Adrenal gland (tissue), 12 donors: Measurements from ENCODE around the gene SCFD2. TPM values are rescaled to one million over a fixed set of nuclear protein-coding genes. Genes with fewer than 3 reads are reported as not detected.
A peak's percentile ranks its signal among the peaks of the same experiment; 100 is the strongest.

Experiments used
- DNase-seq, 7 donors: peaks; one replicate each; pipeline ENCODE4 v3.0.0-alpha.2; 2019 to 2020
- H3K27ac ChIP-seq, 5 donors: fragments of 200-600 bp; sonication (generic) in 4 of 5; 1 replicate in 3 of 5; 2 replicates in 2 of 5; pipeline versions ENCODE4 v1.5.1 to v1.8.0; 2016 to 2020; ENCODE audit warnings: mild to moderate bottlenecking in 1 of 5
- H3K27me3 ChIP-seq: fragments of 200-600 bp; 2 replicates; pipeline ENCODE4 v1.8.0; 2021
- H3K36me3 ChIP-seq, 2 donors: fragments of 200-600 bp; replicated peaks in 1 of 2; 1 replicate in 1 of 2; 2 replicates in 1 of 2; pipeline versions ENCODE4 v1.5.1 to v1.8.0; 2018 to 2022
- H3K4me1 ChIP-seq, 2 donors: fragments of 200-600 bp; replicated peaks in 1 of 2; 1 replicate in 1 of 2; 2 replicates in 1 of 2; pipeline versions ENCODE4 v1.5.1 to v1.8.0; 2018 to 2021
- H3K4me3 ChIP-seq, 4 donors: fragments of 200-600 bp; sonication (generic) in 3 of 4; one replicate each; pipeline ENCODE4 v1.5.1; 2016 to 2018
- H3K9me3 ChIP-seq, 3 donors: fragments of 200-600 bp; sonication (generic) in 1 of 3; replicated peaks in 1 of 3; 1 replicate in 2 of 3; 2 replicates in 1 of 3; pipeline versions ENCODE4 v1.5.1 to v1.8.0; 2016 to 2021
- CTCF ChIP-seq, 6 experiments: fragments of 450-650 bp in 4 of 6; fragments of 200-600 bp in 2 of 6; sonication (generic) in 1 of 6; IDR thresholded peaks; 1 replicate in 5 of 6; 2 replicates in 1 of 6; pipeline versions ENCODE4 v1.5.1 to v1.8.0; 2016 to 2021; ENCODE audit warnings: antibody characterized with exemption in 6 of 6, mild to moderate bottlenecking in 2 of 6, moderate library complexity in 1 of 6
- POLR2A ChIP-seq, 2 donors: fragments of 450-650 bp; IDR thresholded peaks; one replicate each; pipeline ENCODE4 v1.6.1; 2017; ENCODE audit warnings: antibody characterized with exemption in 2 of 2, mild to moderate bottlenecking in 2 of 2, moderate library complexity in 1 of 2
- WGBS, 4 donors: extraction: QIAGEN DNeasy Blood & Tissue Kit in 2 of 4; methylation state at CpG; one replicate each; pipeline versions ENCODE4 v1.1.5 to v1.1.7; 2013 to 2017; 5-methylcytosine and 5-hydroxymethylcytosine counted together
- intact Hi-C, 2 donors: fragments of 100-400 bp; cut with DNase I; formaldehyde crosslinking; loops; one replicate each; pipeline versions ENCODE4 v1.14.1 to v1.15.0; 2022 to 2023
- polyA plus RNA-seq, 3 donors: library from polyadenylated mRNA; stranded (reverse); fragments of 200-250 nt in 2 of 3; fragments of 350-450 nt in 1 of 3; fragmentation: Illumina TruSeq in 1 of 3; extraction: RNeasy Lipid Tissue Mini Kit (QIAGEN cat#74804) in 1 of 3; gene quantifications; one replicate each; pipeline ENCODE4 v1.2.3, GENCODE V29; 2013 to 2014
- total RNA-seq, 9 donors: library from RNA; depleted of rRNA in 4 of 9; stranded (reverse); fragments of >200 nt in 4 of 9; fragments of 120-200 nt in 1 of 9; fragmentation: NEBNext Ultra II Directional in 1 of 9; extraction: Animal tissue kit (Norgen Biotek cat#: 25700) in 1 of 9; gene quantifications; one replicate each; pipeline versions ENCODE4 v1.1.0 to v1.2.4, GENCODE V29; 2013 to 2023
- donor health status: healthy with polysubstance abuse.
- donor health status: Bipolar disorder and iron deficiency.
- donor health status: DM: yes; HTN: yes; CAD: no.
- donor health status: DM: no; HTN: no; CAD: no.
- donor health status: DM: no; HTN: no; CAD: no.
- donor health status: DM: yes; HTN: yes; CAD: no.

Gene SCFD2
- total and polyA plus RNA-seq, 12 donors = 5.2 to 34.9 (median 23.4) TPM

DNA sequence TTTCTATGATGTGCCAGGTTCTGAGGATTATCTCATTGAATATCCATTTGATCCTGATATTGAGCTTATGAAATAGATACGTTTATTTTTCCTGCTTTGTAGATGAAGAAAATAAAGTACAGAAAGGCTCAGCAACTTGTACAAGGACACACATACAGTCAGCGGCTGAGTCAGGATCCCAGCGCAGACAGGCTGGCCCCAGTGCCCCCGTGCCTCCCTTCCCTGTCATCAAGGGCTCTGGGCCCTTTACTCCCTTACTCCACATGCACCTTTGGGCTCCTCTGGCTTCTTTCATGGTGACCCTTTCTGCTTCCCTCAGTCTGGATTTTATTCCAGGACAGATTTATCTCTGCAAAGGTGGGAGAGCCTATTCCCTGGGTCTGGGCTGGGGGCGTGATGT lies 490.9 kb downstream of the SCFD2 start:
- H3K4me1 ChIP-seq = no peaks in the 10 kb centered on the region
- intact Hi-C loops = no loop called here

DNA sequence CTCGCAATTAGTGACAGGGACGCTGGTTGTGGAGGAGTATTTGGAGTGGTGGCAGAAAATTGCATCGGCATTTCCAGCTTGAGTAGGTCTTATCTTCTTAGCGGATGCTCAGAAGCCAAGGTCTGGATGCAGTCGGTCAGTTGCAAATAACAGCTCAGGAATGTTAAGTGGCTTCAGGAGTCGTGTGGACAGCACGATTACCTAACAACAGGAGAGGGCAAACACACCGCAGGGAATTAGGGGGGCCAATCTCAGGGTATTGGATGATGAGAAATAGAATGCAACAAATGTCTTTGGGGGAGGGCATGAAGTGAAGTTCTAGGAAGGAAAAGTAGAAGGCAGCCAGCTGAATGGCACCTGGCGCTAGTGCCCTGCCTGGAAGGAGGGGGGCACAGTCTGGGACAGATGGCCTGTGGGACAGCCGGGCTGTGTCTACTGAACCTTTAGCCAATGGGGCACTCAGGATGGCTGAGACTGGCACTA lies 492.0 kb downstream of the SCFD2 start:
- 52 to 72% (median 64%) methylated on average over 10 of the region's 10 CpGs for WGBS, 4 donors

More for the DNA sequence above, 490.9 kb downstream of the SCFD2 start:
- H3K36me3 ChIP-seq = no peaks in the 10 kb centered on the region
- peak; percentile 58 to 86 (median 72) for DNase-seq
- no peak for TF ChIP-seq CTCF (IDR thresholded peaks at IDR 0.05)
- TF ChIP-seq POLR2A (IDR thresholded peaks at IDR 0.05) = no peak
- peak overlapping the region in 2 of 5 donors; percentile 48 to 50 for H3K27ac ChIP-seq
- H3K4me3 ChIP-seq = no peak overlapping the region
- WGBS, 4 donors = 51 to 73% (median 62%) methylated on average over 5 of the region's 5 CpGs
- no peaks in the 10 kb centered on the region for H3K27me3 ChIP-seq
- H3K9me3 ChIP-seq = no peaks in the 10 kb centered on the region

GRCh38 chr4:52873191-52873590 lies 492.7 kb downstream of the SCFD2 start:
- Histone ChIP-seq H3K4me3 (no peak overlapping the region), H3K4me1 (peaks cover 10 to 13% of the 10 kb centered on the region in 2 donors), H3K27ac (no peak overlapping the region), H3K27me3 (no peaks in the 10 kb centered on the region), H3K36me3 (no peaks in the 10 kb centered on the region), H3K9me3 (no peaks in the 10 kb centered on the region)
- no peak for TF ChIP-seq CTCF (IDR thresholded peaks at IDR 0.05)
- no peak for TF ChIP-seq POLR2A (IDR thresholded peaks at IDR 0.05)
- WGBS, 4 donors = 78 to 85% (median 79%) methylated on average over 1 of the region's 1 CpG
- DNase-seq = no peak
- intact Hi-C loops = no loop called here

More for the DNA sequence above, 492.0 kb downstream of the SCFD2 start:
- H3K9me3 ChIP-seq = no peaks in the 10 kb centered on the region
- intact Hi-C loops = no loop called here
- peaks cover 2 to 6% of the 10 kb centered on the region in 2 donors for H3K4me1 ChIP-seq
- TF ChIP-seq CTCF (IDR thresholded peaks at IDR 0.05) = no peak
- no peak for TF ChIP-seq POLR2A (IDR thresholded peaks at IDR 0.05)
- peak in 1 of 7 donors; percentile 21 for DNase-seq
- H3K4me3 ChIP-seq = no peak overlapping the region
- H3K27me3 ChIP-seq = no peaks in the 10 kb centered on the region
- no peaks in the 10 kb centered on the region for H3K36me3 ChIP-seq
- H3K27ac ChIP-seq = peak overlapping the region in 2 of 5 donors; percentile 48 to 50

GRCh38 chr4:52870225-52870624 lies 495.6 kb downstream of the SCFD2 start:
- Histone ChIP-seq H3K27ac (no peak overlapping the region), H3K4me1 (peaks cover 13 to 14% of the 10 kb centered on the region in 2 donors), H3K27me3 (no peaks in the 10 kb centered on the region), H3K4me3 (no peak overlapping the region), H3K9me3 (no peaks in the 10 kb centered on the region), H3K36me3 (no peaks in the 10 kb centered on the region)
- intact Hi-C loops = no loop called here
- WGBS, 4 donors = 92 to 98% (median 95%) methylated on average over 4 of the region's 4 CpGs
- TF ChIP-seq POLR2A (IDR thresholded peaks at IDR 0.05) = no peak
- TF ChIP-seq CTCF (IDR thresholded peaks at IDR 0.05) = no peak
- DNase-seq = no peak
